HUES64 (cell line): ENCODE data around the gene FGD4.

Experiments used
- H3K27ac ChIP-seq: 2 replicates; pipeline ENCODE4 v1.7.0; 2013; ENCODE audit warnings: low read depth, low read length, inconsistent platforms
- H3K27me3 ChIP-seq: 2 replicates; pipeline ENCODE4 v1.6.1; 2013; ENCODE audit warnings: mild to moderate bottlenecking, low read length; ENCODE audit not compliant: insufficient read depth
- H3K36me3 ChIP-seq: 2 replicates; pipeline ENCODE4 v1.6.1; 2013; ENCODE audit warnings: mild to moderate bottlenecking, low read length; ENCODE audit not compliant: insufficient read depth
- H3K4me1 ChIP-seq: 2 replicates; pipeline ENCODE4 v1.6.1; 2013; ENCODE audit warnings: mild to moderate bottlenecking, low read length, moderate library complexity; ENCODE audit not compliant: insufficient read depth
- H3K4me3 ChIP-seq: 2 replicates; pipeline ENCODE4 v1.5.1; 2013; ENCODE audit warnings: mild to moderate bottlenecking, low read length, moderate library complexity
- H3K9ac ChIP-seq: 2 replicates; pipeline ENCODE4 v1.6.1; 2013; ENCODE audit warnings: mild to moderate bottlenecking, low read depth, low read length
- H3K9me3 ChIP-seq: 2 replicates; pipeline ENCODE4 v1.6.1; 2013; ENCODE audit warnings: low read depth, low read length; ENCODE audit not compliant: insufficient read depth
- WGBS: fragments of 150-250, 120-280 bp; methylation state at CpG from one replicate; pipeline ENCODE4 v1.1.7; 2013; ENCODE audit warnings: missing lambda C conversion rate; 5-methylcytosine and 5-hydroxymethylcytosine counted together

The FGD4 gene

DNA sequence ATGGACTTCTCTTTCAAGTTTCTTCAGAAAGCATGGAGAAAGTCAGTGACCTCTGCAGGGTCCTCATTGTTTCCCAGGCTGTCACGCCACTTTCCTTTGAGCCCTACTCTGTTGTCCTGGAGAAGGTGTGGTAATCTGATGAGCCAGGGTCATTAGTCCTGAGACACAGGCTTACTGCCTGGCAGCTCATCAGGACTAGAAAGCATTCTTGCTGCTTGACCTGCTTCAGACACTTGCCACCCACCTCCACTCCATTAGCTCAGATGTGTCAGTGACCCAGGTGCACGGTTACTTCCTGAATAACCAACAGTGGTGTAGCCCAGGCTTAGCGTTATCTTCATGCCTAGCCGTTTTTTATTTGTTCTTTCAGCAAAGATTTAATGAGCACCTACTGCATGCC, 93.9 kb downstream of the FGD4 start:
- H3K27ac ChIP-seq: no peak overlapping the region
- peaks cover 17% of the 10 kb centered on the region for H3K4me1 ChIP-seq
- no peak overlapping the region for H3K4me3 ChIP-seq
- no peaks in the 10 kb centered on the region for H3K9me3 ChIP-seq
- no peak overlapping the region for H3K9ac ChIP-seq
- 93% methylated on average over 4 of the region's 4 CpGs for WGBS
- H3K27me3 ChIP-seq: no peaks in the 10 kb centered on the region
- H3K36me3 ChIP-seq: no peaks in the 10 kb centered on the region

DNA sequence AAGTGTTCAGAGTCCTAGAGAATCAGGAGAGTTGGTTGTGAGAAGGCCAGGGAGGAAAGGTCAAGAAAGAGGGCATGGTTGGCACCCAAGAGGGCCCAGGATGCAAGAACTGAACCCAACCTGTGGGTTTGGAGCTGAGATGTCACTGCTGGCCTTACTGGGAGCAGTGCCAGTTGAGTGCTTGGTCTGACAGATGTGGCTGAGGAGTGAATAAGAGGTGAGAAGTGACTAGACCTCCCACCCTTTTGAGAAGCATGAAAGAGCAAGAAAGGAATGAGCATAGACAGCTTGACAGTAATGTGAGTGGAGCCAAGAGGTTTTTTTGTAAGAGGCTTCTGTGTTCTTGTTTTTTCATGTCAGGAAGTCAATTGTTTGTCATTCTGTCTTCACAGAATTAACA, 95.3 kb downstream of the FGD4 start:
- Histone ChIP-seq H3K4me3 (no peak overlapping the region), H3K9me3 (no peaks in the 10 kb centered on the region), H3K27me3 (no peaks in the 10 kb centered on the region), H3K4me1 (peaks cover 17% of the 10 kb centered on the region), H3K9ac (no peak overlapping the region), H3K36me3 (no peaks in the 10 kb centered on the region), H3K27ac (no peak overlapping the region)

DNA sequence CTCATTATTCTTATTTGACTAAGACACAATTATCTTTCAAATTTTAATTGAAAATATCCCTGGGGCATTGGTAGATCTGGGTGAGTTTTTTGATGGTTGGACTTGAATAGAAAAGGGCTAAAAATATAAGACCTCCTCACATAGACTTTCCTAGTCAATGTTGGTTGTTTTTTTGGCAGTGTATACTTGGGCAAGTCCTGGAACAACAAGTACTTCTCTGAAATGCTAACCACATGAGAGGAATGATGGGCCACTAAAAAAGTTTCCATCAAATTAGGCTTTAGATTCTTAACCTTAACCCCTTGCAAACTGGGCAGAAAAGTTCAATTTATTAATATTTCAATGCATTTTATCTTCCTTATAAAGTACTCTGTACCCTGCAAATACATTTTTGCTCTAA, 97.6 kb downstream of the FGD4 start:
- H3K9me3 ChIP-seq: no peaks in the 10 kb centered on the region
- H3K36me3 ChIP-seq: no peaks in the 10 kb centered on the region
- H3K4me1 ChIP-seq: peaks cover 13% of the 10 kb centered on the region
- H3K27ac ChIP-seq: no peak overlapping the region
- no peaks in the 10 kb centered on the region for H3K27me3 ChIP-seq
- H3K4me3 ChIP-seq: no peak overlapping the region
- no peak overlapping the region for H3K9ac ChIP-seq

DNA sequence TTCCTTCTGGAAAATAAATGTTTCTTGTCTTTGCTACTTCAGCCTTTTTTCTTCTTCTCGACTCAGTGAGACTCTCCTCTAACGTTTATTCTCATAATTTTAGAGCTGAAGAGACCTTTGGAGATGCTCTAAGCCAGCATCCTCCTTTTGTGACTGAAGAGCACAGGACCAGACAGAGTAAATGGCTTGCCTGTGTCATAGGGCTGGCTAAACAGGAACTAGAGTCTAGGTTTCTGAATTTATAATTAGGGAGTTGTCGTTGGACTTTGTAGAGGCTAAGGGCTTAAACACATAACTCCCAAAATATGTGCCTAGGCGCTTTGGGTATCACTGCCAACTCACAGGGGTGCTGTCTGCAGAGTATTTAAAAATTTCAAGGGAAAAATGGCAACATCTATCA, 98.5 kb downstream of the FGD4 start:
- no peaks in the 10 kb centered on the region for H3K27me3 ChIP-seq
- no peaks in the 10 kb centered on the region for H3K36me3 ChIP-seq
- 97% methylated on average over 4 of the region's 4 CpGs for WGBS
- peaks cover 21% of the 10 kb centered on the region for H3K4me1 ChIP-seq
- no peak overlapping the region for H3K27ac ChIP-seq
- no peak overlapping the region for H3K9ac ChIP-seq
- H3K4me3 ChIP-seq: no peak overlapping the region
- H3K9me3 ChIP-seq: no peaks in the 10 kb centered on the region

DNA sequence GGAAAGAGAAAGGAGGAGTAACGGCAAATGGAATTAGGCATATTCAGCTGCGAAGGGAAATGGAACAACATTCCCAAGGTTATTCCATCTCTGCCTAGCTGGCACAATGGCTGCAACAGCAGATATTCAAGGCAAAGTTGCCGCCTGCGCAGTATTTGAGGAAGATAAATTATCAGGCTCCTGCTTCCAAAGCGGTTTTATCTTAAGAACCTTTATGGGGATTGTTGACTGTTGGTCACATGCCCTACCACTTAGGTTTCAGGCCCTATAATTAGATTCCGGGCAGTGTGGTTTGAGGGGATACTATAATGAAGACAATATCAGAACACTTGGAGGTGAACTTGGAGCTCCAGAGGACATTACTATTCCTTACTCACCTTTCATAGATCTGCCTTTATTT, 99.7 kb downstream of the FGD4 start:
- 89% methylated on average over 6 of the region's 6 CpGs for WGBS
- no peaks in the 10 kb centered on the region for H3K27me3 ChIP-seq
- H3K4me3 ChIP-seq: no peak overlapping the region
- no peaks in the 10 kb centered on the region for H3K36me3 ChIP-seq
- peaks cover 32% of the 10 kb centered on the region for H3K4me1 ChIP-seq
- H3K9me3 ChIP-seq: no peaks in the 10 kb centered on the region
- no peak overlapping the region for H3K27ac ChIP-seq
- H3K9ac ChIP-seq: no peak overlapping the region

DNA sequence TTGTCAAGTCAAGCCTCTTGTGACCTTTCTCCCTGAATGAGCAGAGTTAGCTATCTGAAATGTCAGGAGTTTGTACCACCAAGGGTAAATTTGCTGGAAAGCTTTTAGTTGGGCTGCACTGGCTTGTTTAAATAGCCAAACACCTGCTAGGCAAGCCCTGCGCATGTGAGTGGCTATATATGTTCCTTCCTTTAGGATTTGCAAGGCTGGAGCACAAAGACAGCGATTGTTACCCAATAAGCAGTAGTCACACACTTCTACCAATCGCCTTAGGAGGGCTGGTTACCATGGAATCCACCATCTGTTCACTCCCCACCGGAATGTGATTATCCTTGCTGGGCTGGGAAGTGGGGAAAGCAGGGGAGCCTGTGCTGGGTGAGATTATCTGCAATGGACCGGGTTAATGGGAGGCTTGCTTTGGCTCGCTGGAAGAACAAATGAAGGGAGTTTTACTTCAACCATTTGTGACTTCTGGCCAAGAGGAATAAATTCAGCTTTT, 102.5 kb downstream of the FGD4 start:
- Histone ChIP-seq H3K9ac (peak overlapping the region; percentile 14; the same call in 1 of the 2 replicates), H3K9me3 (no peaks in the 10 kb centered on the region), H3K4me1 (peaks cover 51% of the 10 kb centered on the region), H3K27ac (peak overlapping the region; percentile 61), H3K36me3 (no peaks in the 10 kb centered on the region), H3K4me3 (peak overlapping the region; percentile 48), H3K27me3 (no peaks in the 10 kb centered on the region)
- WGBS: 7% methylated on average over 6 of the region's 6 CpGs

DNA sequence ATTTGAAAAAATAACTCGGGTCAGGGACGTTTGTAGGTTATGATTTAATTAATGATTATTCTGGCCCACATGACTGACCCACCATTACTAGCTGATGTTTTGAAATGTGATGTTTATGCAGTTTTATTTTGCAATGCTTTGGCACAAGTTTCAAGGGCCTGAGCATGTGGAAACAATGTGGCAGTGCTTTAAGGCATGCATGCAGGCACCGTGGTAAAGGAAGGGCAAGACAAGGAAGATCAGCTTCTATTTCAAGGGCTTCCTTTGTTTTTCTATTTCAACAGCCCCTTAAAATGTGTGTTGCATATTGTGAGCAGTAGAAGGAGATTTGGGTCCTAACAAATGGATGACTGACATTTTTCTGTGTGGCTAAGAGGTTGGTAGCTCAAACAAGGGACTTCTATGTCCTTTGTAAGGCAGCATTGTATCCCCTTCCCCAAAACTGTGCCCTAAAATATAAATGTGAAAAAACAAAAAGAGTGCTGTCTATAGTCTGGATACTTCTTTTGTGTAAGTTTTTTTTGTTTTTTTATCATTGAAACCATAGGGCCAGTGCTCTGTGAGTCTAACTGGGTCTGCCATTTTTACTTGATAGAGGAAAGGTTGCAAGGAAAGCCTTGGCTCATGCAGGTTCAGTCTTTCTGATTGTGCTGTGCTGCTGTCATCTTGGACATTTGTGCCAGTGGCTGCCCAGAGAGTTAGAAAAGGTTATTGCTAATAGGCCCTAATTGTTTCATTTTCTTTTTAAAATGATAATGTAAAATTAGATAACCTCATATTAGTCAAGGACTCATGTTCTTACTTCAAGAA, 103.5 kb downstream of the FGD4 start:
- Histone ChIP-seq H3K27me3 (no peaks in the 10 kb centered on the region), H3K4me3 (peak overlapping the region; percentile 48), H3K27ac (peak overlapping the region; percentile 61), H3K9me3 (no peaks in the 10 kb centered on the region), H3K4me1 (peaks cover 51% of the 10 kb centered on the region), H3K36me3 (no peaks in the 10 kb centered on the region), H3K9ac (peak overlapping the region; percentile 14; the same call in 1 of the 2 replicates)
- WGBS: 66% methylated on average over 3 of the region's 3 CpGs

DNA sequence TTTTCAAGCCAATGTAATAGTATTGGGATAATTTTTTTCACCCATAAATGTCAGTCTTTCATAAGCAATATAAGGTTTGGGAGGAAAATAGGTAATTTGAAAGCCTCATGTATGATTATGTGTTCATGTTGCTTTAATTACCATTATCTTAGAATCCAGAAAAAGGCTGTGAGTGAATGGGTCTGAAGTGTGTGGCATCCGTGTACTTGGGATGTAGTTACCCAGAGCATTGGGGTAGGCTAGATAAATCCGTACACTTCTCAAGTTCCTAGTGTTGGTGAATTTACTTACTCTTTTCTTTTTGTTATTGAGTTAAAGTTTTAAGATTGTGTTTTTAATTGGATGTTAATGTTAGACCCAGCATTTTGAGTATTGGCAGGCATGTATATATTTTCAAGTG, 104.4 kb downstream of the FGD4 start:
- Histone ChIP-seq H3K27me3 (no peaks in the 10 kb centered on the region), H3K9me3 (no peaks in the 10 kb centered on the region), H3K4me3 (0 out of 2 replicates have a peak overlapping the region, but pooled peaks have one; percentile 48), H3K9ac (no peak overlapping the region), H3K27ac (no peak overlapping the region), H3K36me3 (no peaks in the 10 kb centered on the region), H3K4me1 (peaks cover 55% of the 10 kb centered on the region)
- 97% methylated on average over 2 of the region's 2 CpGs for WGBS

DNA sequence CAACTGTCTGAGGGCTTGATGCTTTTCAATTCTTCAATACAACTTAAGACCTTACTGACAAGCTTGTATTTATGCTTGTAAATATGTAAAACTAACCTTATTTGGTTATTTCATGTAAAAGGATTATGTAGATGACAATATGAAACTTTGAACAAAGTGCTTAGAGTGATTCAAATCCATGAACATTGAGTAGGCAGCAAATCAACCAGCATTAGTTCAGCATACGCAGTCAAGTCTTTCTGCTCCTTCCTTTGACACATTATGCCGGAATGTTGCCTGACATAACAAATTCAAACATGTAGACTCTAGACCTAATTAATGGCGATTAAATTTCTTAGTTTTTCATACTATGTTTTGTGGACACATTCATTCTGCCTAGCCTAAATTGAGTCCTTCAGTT, 105.2 kb downstream of the FGD4 start:
- 95% methylated on average over 3 of the region's 3 CpGs for WGBS
- Histone ChIP-seq H3K4me3 (no peak overlapping the region), H3K9me3 (no peaks in the 10 kb centered on the region), H3K9ac (no peak overlapping the region), H3K27ac (no peak overlapping the region), H3K36me3 (no peaks in the 10 kb centered on the region), H3K4me1 (peaks cover 55% of the 10 kb centered on the region), H3K27me3 (no peaks in the 10 kb centered on the region)

DNA sequence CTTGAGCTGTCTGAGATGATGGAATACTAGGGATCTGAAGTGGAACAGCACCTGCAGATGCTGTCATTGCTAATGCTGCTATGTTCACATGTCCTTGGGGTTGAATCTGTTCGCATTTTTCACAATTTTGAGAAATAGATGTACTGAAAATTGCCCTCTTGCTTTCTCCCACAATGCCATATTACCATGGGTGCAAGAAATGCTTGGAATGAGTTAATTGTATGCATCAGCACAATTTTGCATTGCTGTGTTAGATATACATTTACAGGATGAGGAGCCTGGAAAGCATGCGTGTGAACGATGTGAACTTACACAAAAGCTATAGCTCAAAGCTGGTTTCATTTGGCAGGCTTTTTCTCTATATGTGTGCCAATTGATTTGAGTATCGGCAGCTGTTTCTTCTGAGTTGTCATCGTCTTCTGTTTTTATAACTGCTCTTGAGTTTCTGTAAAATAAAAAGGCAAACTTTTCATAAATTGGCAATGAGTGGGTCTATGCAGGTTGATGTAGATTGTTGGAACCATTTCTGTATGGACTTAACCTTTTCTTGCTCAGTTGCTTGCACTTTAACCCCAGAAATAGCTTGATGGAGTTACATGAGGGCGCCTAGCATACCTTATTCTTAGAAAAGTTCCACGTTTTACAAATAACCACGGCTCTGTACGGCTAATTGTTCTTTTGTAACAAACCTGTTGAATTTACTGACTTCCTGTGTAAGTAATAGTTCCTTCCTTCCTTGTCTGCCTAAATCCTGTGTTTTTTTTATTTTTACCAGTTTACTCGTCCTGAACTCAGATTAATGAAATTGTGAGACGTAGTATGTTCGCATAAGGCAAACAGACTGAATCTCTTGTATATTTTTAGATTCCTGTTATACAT, 105.9 kb downstream of the FGD4 start:
- Histone ChIP-seq H3K4me1 (peaks cover 55% of the 10 kb centered on the region), H3K9ac (no peak overlapping the region), H3K4me3 (no peak overlapping the region), H3K27ac (no peak overlapping the region), H3K27me3 (no peaks in the 10 kb centered on the region), H3K9me3 (no peaks in the 10 kb centered on the region), H3K36me3 (no peaks in the 10 kb centered on the region)
- WGBS: 96% methylated on average over 12 of the region's 12 CpGs
